ENCODE results near the gene OPA1.
A peak's percentile ranks its signal among the peaks of the same experiment; 100 is the strongest.

Gene OPA1

GRCh38 chr3:193710286-193711165, 117.5 kb downstream of the OPA1 start:
- no peak for DNase-seq (ENCODE audit: low spot score)

DNA sequence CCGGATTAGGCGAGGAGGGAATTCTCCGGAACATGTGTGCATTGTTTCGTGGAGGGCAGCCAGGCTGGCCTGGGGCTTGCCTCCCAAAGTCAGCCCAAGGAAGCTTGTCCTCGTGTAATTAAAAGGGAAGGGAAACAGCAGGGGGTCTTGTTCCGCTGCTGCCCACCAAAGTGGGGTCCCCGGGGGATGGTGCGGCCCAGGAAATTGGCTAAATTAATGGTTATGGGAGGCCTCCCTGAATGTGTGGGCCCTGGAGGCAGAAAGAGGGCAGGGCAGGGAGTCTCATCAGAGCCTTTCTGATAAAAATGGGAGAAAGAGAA, 118.1 kb downstream of the OPA1 start:
- DNase-seq (ENCODE audit: low spot score) = no peak

DNA sequence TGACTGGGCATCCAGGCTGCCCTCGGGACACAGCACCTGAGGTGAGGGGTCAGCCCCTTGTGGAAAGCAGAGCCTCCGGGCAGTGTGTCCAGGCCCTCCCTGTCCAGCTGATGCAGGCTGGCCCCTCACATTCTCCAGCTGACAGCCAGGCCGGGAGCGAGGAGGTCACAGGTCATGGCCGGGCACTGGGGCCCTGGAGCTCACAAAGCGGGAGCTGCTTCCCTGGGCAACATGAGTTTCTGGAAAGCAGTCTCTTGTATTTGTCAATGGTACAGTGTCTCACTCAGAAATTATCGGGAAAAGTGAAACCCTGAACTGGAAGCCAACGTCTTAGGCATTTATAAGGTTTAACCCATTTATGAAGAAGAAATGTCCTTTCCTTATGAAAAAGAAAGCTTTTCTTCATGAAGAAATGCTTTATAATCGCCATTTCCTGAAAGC, 118.5 kb downstream of the OPA1 start:
- no peak for DNase-seq (ENCODE audit: low spot score)

- DNase-seq (ENCODE audit: low spot score) = no peak
Measured at GRCh38 chr3:193711964-193712598, 119.1 kb downstream of the OPA1 start.

- DNase-seq (ENCODE audit: low spot score) = no peak
Measured at GRCh38 chr3:193712938-193713337, 119.9 kb downstream of the OPA1 start.

GRCh38 chr3:193714523-193715137, 121.6 kb downstream of the OPA1 start:
- DNase-seq (ENCODE audit: low spot score) = no peak

GRCh38 chr3:193716150-193716549, 123.1 kb downstream of the OPA1 start:
- DNase-seq (ENCODE audit: low spot score) = no peak

DNA sequence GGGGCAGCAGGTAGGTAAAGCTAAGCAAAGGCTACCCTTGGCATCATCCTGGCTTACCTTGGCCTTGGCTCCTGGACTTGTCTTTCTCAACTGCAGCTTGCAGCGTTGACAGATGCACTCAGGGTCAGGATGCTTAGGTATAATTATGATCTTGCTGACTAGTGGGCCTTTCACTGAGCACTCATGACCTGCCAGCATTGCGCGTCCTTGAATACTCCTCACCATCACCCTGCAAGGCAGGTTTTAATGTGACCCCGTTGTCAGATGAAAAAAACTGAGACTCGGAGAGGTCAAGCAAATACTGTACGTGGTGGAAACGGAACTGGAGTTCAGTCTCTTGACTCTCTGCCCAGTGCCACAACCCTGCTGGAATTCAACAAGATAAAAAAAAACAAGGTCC, 126.7 kb downstream of the OPA1 start:
- DNase-seq (ENCODE audit: low spot score) = no peak

- DNase-seq (ENCODE audit: low spot score) = no peak
Measured at GRCh38 chr3:193720169-193720568, 127.2 kb downstream of the OPA1 start.

DNA sequence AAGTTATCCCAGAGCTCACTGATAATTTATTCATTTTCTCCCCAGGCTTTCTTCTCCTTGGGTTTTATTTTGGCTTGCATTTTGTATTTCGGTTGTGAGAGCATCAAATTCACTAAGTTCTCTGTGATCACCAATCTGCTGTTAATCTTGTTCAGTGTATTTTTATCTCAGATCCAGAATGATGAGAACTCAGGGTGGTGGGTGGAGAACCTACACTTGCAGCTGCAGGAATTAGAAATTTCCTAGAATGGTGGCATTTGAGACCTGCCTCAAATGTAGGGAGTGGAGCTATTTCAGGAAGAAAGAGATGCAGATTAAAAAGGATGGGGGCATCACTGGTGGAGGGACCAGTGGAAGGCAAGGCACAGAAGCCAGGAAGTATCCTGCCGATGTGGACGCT, 129.6 kb downstream of the OPA1 start:
- DNase-seq (ENCODE audit: low spot score) = no peak

- no peak for DNase-seq (ENCODE audit: low spot score)
Measured at GRCh38 chr3:193727089-193727488, 134.1 kb downstream of the OPA1 start.

GRCh38 chr3:193728429-193729087, 135.6 kb downstream of the OPA1 start:
- DNase-seq (ENCODE audit: low spot score) = no peak

DNA sequence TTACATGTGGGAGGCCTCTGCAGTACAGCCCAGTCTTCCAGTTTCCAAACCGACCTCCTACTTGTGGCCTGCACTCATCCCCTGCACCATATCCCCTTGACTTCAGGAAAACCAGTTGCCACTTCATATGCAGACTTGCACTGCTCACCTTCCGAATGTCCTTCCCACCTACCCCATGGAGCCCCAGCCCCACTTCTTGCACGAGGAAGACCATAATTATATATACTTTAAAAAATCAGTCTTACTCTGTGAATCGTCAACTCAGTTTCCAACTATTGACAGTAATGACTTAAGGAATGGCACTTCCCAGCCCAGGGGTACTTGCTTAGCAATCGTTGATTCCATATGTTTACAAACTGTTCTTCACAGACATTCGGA, 136.1 kb downstream of the OPA1 start:
- DNase-seq (ENCODE audit: low spot score) = no peak

GRCh38 chr3:193729601-193730000, 136.6 kb downstream of the OPA1 start:
- no peak for DNase-seq (ENCODE audit: low spot score)

GRCh38 chr3:193730511-193730910, 137.5 kb downstream of the OPA1 start:
- DNase-seq (ENCODE audit: low spot score) = no peak

GRCh38 chr3:193730976-193731375, 138.0 kb downstream of the OPA1 start:
- no peak for DNase-seq (ENCODE audit: low spot score)

- no peak for DNase-seq (ENCODE audit: low spot score)
Measured at GRCh38 chr3:193731656-193732055, 138.6 kb downstream of the OPA1 start.

DNA sequence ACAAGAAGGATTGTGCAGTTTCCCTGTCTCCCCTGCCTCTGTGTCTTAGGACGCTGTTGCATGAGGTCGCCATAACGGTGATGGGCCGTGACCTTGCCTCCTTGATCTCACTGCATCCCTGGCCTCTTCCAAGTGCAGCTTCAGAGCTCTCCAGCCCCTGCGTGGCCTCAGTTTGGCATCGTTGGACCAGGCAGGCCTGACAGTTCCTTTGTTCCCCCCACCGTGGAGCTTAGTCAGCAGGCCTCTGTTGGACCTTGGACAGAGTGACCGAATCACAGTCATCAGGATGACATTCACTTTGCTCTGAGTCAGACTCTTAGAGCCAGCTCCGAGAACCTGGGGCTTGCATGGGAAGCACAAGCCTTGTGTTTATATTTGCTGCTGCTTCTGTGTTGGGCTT, 139.4 kb downstream of the OPA1 start:
- DNase-seq (ENCODE audit: low spot score) = peak; percentile 93

- no peak for DNase-seq (ENCODE audit: low spot score)
Measured at GRCh38 chr3:193732827-193733226, 139.8 kb downstream of the OPA1 start.

DNA sequence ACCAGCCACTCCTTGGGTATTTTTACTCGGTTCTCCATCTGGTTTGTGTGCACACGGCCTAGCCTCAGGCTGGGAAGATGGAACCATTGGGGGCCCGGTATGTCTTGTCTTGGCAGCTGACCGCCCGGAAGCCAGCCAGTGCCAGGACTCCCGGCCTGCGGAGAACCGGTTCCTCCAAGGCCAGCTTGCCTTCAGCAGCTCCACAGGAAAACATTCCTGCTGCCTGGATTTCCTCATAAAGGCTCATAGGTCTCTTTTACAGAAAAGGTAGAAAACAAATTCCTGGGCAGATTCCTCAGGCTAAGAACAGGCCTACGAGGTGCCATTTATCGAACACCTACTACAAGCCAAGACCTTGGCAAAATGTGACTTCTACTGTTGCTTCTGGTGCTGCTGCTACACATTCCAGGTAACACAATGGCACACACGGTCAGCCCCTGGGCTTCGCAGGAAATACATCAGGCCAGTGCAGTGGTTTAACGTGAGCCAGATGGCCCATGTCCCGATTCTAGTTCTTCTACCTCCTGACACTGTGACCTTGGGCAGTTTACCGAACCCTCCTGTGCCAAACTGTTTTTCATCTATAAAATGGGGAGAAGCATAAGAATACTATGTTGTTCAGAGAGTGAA, 141.8 kb downstream of the OPA1 start:
- no peak for DNase-seq (ENCODE audit: low spot score)

DNA sequence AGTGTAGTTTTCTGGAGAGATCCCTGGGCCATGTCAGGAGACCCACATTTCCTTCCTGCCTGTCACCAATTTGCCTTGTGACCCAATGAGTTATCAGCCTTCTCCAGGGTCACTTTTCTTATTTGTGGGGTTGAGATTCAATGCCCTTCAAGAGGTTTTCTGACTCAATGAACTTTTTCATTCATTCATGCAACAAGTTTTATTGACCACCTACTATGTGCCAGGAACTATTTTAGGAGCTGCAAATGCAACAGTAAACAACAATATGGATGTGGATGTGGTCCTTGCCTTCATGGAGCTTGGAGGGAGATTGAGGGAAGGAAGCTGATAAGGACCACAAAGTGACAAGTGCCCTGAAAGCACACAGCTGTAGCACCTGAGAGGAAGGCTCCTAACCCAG, 142.8 kb downstream of the OPA1 start:
- DNase-seq (ENCODE audit: low spot score) = no peak

DNA sequence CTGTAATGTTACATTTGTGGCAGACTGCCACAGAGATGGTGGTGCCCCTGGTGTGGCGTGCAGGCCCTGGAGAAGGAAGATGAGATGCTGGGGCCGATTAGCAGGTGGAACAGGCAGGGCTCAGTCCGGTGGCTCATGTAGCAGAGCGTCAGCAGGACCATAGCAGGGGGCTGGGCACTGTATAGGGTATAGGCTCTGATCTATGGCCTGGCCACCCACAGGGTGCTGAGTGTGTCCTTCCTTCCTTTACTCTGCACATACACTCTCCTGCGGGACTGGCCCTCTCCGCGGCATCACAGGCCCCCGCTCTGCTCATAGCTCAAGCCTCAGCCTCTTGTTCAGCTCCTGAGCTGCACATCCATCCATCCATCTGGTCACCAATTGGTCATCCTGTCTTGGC, 143.6 kb downstream of the OPA1 start:
- no peak for DNase-seq (ENCODE audit: low spot score)
